GM23338 (cell line): ENCODE measurements around the gene CRYGB. TPM values are rescaled to one million over a fixed set of nuclear protein-coding genes. Genes with fewer than 3 reads are reported as not detected.
A peak's percentile ranks its signal among the peaks of the same experiment; 100 is the strongest.

Experiments
- ATAC-seq: fragments of 200-7000 bp; cut with Tn5 transposase; 3 replicates; pipeline ENCODE4 v1.9.1; 2020
- DNase-seq: peaks from one replicate; pipeline ENCODE4 v3.0.0-alpha.2; 2015; ENCODE audit warnings: low spot score
- H2AFZ ChIP-seq: fragments of 200-600 bp; sonication (generic); 2 replicates; pipeline ENCODE4 v1.8.0; 2016; ENCODE audit warnings: antibody characterized with exemption, mild to moderate bottlenecking, moderate library complexity
- H3F3A ChIP-seq: fragments of 200-600 bp; sonication (generic); replicated peaks from 2 replicates; pipeline ENCODE4 v1.8.0; 2017; ENCODE audit warnings: antibody characterized with exemption, mixed run types, low read depth
- H3K27ac ChIP-seq: fragments of 200-600 bp; sonication (generic); 2 replicates; pipeline ENCODE4 v1.6.1; 2016; ENCODE audit warnings: low read depth
- H3K27me3 ChIP-seq: fragments of 200-600 bp; sonication (generic); 2 replicates; pipeline ENCODE4 v1.8.0; 2016; ENCODE audit warnings: mild to moderate bottlenecking, mixed run types, moderate library complexity; ENCODE audit not compliant: insufficient read depth
- H3K36me3 ChIP-seq: fragments of 200-600 bp; sonication (generic); 2 replicates; pipeline ENCODE4 v1.8.0; 2016; ENCODE audit warnings: mild to moderate bottlenecking; ENCODE audit not compliant: insufficient read depth
- H3K4me1 ChIP-seq: fragments of 200-600 bp; sonication (generic); 2 replicates; pipeline ENCODE4 v1.8.0; 2016; ENCODE audit warnings: mild to moderate bottlenecking, moderate library complexity; ENCODE audit not compliant: insufficient read depth
- H3K4me2 ChIP-seq: fragments of 200-600 bp; sonication (generic); 2 replicates; pipeline ENCODE4 v1.7.1; 2017; ENCODE audit warnings: mixed run types
- H3K4me3 ChIP-seq: fragments of 200-600 bp; sonication (generic); 2 replicates; pipeline ENCODE4 v1.6.1; 2016; ENCODE audit warnings: mixed run types
- H3K79me2 ChIP-seq: fragments of 200-600 bp; sonication (generic); replicated peaks from 2 replicates; pipeline ENCODE4 v1.8.0; 2017; ENCODE audit warnings: mild to moderate bottlenecking; ENCODE audit not compliant: insufficient read depth
- H3K9me2 ChIP-seq: fragments of 200-600 bp; sonication (generic); 2 replicates; pipeline ENCODE4 v1.8.0; 2017; ENCODE audit not compliant: insufficient read depth
- H4K20me1 ChIP-seq: fragments of 200-600 bp; sonication (generic); replicated peaks from 2 replicates; pipeline ENCODE4 v1.8.0; 2017; ENCODE audit warnings: mild to moderate bottlenecking; ENCODE audit not compliant: insufficient read depth
- H3K27ac Mint-ChIP-seq: 2 replicates; pipeline ENCODE4 v1.8.0; 2020; ENCODE audit warnings: inconsistent platforms, mild to moderate bottlenecking, moderate library complexity, mixed read lengths
- H3K27me3 Mint-ChIP-seq: 3 replicates; pipeline ENCODE4 v1.8.0; 2022; ENCODE audit warnings: low read depth, mild to moderate bottlenecking, moderate library complexity, mixed read lengths, inconsistent platforms; ENCODE audit not compliant: insufficient read depth, poor library complexity
- H3K36me3 Mint-ChIP-seq: 3 replicates; pipeline ENCODE4 v1.8.0; 2021; ENCODE audit warnings: low read depth, mild to moderate bottlenecking, inconsistent platforms, moderate library complexity, mixed read lengths
- H3K4me1 Mint-ChIP-seq: 3 replicates; pipeline ENCODE4 v1.8.0; 2020; ENCODE audit warnings: mild to moderate bottlenecking, inconsistent platforms, mixed read lengths
- H3K4me3 Mint-ChIP-seq: 3 replicates; pipeline ENCODE4 v1.8.0; 2021; ENCODE audit warnings: moderate library complexity, mild to moderate bottlenecking, inconsistent platforms, mixed read lengths
- H3K9me3 Mint-ChIP-seq: 3 replicates; pipeline ENCODE4 v1.8.0; 2020; ENCODE audit warnings: moderate library complexity, mild to moderate bottlenecking, inconsistent platforms, mixed read lengths
- CTCF ChIP-seq, 2 experiments: fragments of 200-600 bp in 1 of 2; sonication (generic) in 1 of 2; conservative IDR thresholded peaks; 2 replicates each; pipeline versions ENCODE4 v1.5.1 to v1.6.1; 2016 to 2017; ENCODE audit warnings: antibody characterized with exemption in 2 of 2, low read depth in 2 of 2, mild to moderate bottlenecking in 2 of 2, moderate library complexity in 1 of 2
- NANOG ChIP-seq: IDR thresholded peaks from 2 replicates; pipeline ENCODE4 v1.6.1; 2016; ENCODE audit warnings: antibody characterized with exemption, borderline replicate concordance
- REST ChIP-seq: IDR thresholded peaks from one replicate; pipeline ENCODE4 v1.6.1; 2018; ENCODE audit warnings: antibody characterized with exemption; ENCODE audit not compliant: unreplicated experiment
- polyA plus RNA-seq: library from polyadenylated mRNA; unstranded; fragments of >200 nt; fragmentation: Nextera tagmentation; extraction: Ambion mirVana; gene quantifications from 2 replicates; pipeline ENCODE4 v1.2.1, GENCODE V29; 2016
- total RNA-seq: library from RNA; depleted of rRNA; stranded (reverse); fragments of >200 nt; shearing (Covaris generic); gene quantifications from 2 replicates; pipeline ENCODE4 v1.2.3, GENCODE V29; 2014
- TF ChIP-seq, protein P1 (sequence below): IDR thresholded peaks from 2 replicates; pipeline ENCODE4 v1.6.1; 2016; ENCODE audit warnings: antibody characterized with exemption

Gene CRYGB
- total and polyA plus RNA-seq, 2 experiments from 2014 or later, result 0.92 to 1.9 TPM

- TF ChIP-seq REST, result no peak
- TF ChIP-seq, protein P1, sequence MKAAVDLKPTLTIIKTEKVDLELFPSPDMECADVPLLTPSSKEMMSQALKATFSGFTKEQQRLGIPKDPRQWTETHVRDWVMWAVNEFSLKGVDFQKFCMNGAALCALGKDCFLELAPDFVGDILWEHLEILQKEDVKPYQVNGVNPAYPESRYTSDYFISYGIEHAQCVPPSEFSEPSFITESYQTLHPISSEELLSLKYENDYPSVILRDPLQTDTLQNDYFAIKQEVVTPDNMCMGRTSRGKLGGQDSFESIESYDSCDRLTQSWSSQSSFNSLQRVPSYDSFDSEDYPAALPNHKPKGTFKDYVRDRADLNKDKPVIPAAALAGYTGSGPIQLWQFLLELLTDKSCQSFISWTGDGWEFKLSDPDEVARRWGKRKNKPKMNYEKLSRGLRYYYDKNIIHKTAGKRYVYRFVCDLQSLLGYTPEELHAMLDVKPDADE, result no peak
- no peak for TF ChIP-seq CTCF (conservative IDR thresholded peaks at IDR 0.05; ENCODE audit: low read depth in 2 of 2)
These were observed 1.1 kb upstream of the CRYGB start (continued) for GRCh38 chr2:208147008-208147407.

- H3K4me1 ChIP-seq, result peaks cover 31% of the 10 kb centered on the region
- H4K20me1 ChIP-seq, result no peaks in the 10 kb centered on the region
- H3K4me3 ChIP-seq, result peak overlapping the region; percentile 28; the same call in 1 of the 2 replicates
- no peaks in the 10 kb centered on the region for H3K36me3 ChIP-seq
- Mint-ChIP-seq H3K36me3 (peaks cover 18% of the 10 kb centered on the region), H3K4me3 (no peak overlapping the region; the same call in 2 of the 3 replicates), H3K4me1 (peaks cover 26% of the 10 kb centered on the region), H3K27me3 (peaks cover 5% of the 10 kb centered on the region), H3K27ac (peak overlapping the region; percentile 91), H3K9me3 (peaks cover 18% of the 10 kb centered on the region)
- peak overlapping the region; percentile 70; the same call in 1 of the 2 replicates for H2AFZ ChIP-seq
- DNase-seq (peak; percentile 73), ATAC-seq (peak; percentile 22; the same call in 1 of the 3 replicates)
- no peaks in the 10 kb centered on the region for H3K27me3 ChIP-seq
- H3F3A ChIP-seq, result no peaks in the 10 kb centered on the region
- no peaks in the 10 kb centered on the region for H3K79me2 ChIP-seq
- H3K4me2 ChIP-seq, result peak overlapping the region; percentile 62
- H3K9me2 ChIP-seq, result no peaks in the 10 kb centered on the region
- TF ChIP-seq, protein P1, result no peak
- TF ChIP-seq NANOG, result peak; percentile 66
- peak overlapping the region; percentile 99 for H3K27ac ChIP-seq
These were observed 2.8 kb downstream of the CRYGB start for GRCh38 chr2:208142925-208143799.
